SIG-M5 treated with dmso at 0.1 percent for 504 hours (cell line): ENCODE measurements around the gene ADCY1.
"Not testable (repeated sequence)": the region's sequence is repeated elsewhere in the genome, so short reads cannot be mapped to it uniquely, and the experiment has no call there.

Experiments used
- DNase-seq: peaks from one replicate; lab custom pipeline; 2025; ENCODE audit not compliant: unreplicated experiment; lab: John Stamatoyannopoulos, UW

Gene ADCY1

GRCh38 chr7:45573661-45574415 lies at the start of gene ADCY1:
ADCY1 (plus strand) TSS chr7:45574368; CDS start chr7:45574544, 176 bp downstream.
- DNase-seq: no peak

GRCh38 chr7:45524445-45524844 lies 49.7 kb upstream of the ADCY1 start:
- no peak for DNase-seq

- no peak for DNase-seq
Observed at GRCh38 chr7:45525057-45525456, 49.1 kb upstream of the ADCY1 start.

- DNase-seq: no peak
Observed at GRCh38 chr7:45543473-45543872, 30.7 kb upstream of the ADCY1 start.

- DNase-seq: not testable (repeated sequence)
Observed at GRCh38 chr7:45545105-45545710, 29.0 kb upstream of the ADCY1 start.

- not testable (repeated sequence) for DNase-seq
Observed at GRCh38 chr7:45548917-45549316, 25.3 kb upstream of the ADCY1 start.

GRCh38 chr7:45563401-45563800 lies 10.8 kb upstream of the ADCY1 start:
- no peak for DNase-seq

- DNase-seq: no peak
Observed at GRCh38 chr7:45563941-45564461, 10.2 kb upstream of the ADCY1 start.

GRCh38 chr7:45564485-45564884 lies 9.7 kb upstream of the ADCY1 start:
- DNase-seq: no peak

- no peak for DNase-seq
Observed at GRCh38 chr7:45564886-45565455, 9.2 kb upstream of the ADCY1 start.

GRCh38 chr7:45566386-45566785 lies 7.8 kb upstream of the ADCY1 start:
- DNase-seq: no peak

GRCh38 chr7:45566961-45567360 lies 7.2 kb upstream of the ADCY1 start:
- DNase-seq: no peak

GRCh38 chr7:45567713-45568112 lies 6.5 kb upstream of the ADCY1 start:
- no peak for DNase-seq

- DNase-seq: no peak
Observed at GRCh38 chr7:45568536-45569289, 5.5 kb upstream of the ADCY1 start.

- DNase-seq: no peak
Observed at GRCh38 chr7:45569290-45569685, 4.9 kb upstream of the ADCY1 start.

- no peak for DNase-seq
Observed at GRCh38 chr7:45570797-45571196, 3.4 kb upstream of the ADCY1 start.

GRCh38 chr7:45573204-45573603 lies 964 bp upstream of the ADCY1 start:
- DNase-seq: no peak

- DNase-seq: no peak
Observed at GRCh38 chr7:45574416-45574668, 174 bp downstream of the ADCY1 start.

GRCh38 chr7:45574669-45575500 lies 717 bp downstream of the ADCY1 start:
- DNase-seq: peak; percentile 12

GRCh38 chr7:45575501-45576248 lies 1.5 kb downstream of the ADCY1 start:
- no peak for DNase-seq
